GM10847 (cell line): Measurements from ENCODE around the gene CAB39.

Experiments
- POLR2A ChIP-seq: IDR thresholded peaks from 2 replicates; pipeline ENCODE4 v1.6.1; 2011; ENCODE audit not compliant: insufficient read length; ENCODE audit errors: extremely low read depth

CAB39 gene

DNA sequence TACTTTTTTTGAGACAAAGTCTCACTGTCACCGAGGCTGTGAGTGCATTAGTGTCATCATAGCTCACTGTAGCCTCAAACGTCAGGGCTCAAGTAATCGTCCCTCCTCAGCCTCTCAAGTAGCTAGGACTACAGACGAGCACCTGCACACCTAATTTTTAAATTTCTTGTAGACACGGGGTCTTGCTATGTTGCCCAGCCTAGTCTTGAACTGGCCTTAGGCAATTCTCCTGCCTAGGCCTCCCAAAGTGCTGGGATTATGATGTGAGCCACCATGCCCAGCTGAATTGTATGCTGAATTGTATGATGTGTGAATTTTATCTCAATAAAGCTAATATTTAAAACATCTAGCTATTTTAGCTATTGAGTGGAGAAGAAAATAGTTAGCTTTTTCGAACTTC lies 18.9 kb downstream of the CAB39 start:
- TF ChIP-seq POLR2A, result no peak

DNA sequence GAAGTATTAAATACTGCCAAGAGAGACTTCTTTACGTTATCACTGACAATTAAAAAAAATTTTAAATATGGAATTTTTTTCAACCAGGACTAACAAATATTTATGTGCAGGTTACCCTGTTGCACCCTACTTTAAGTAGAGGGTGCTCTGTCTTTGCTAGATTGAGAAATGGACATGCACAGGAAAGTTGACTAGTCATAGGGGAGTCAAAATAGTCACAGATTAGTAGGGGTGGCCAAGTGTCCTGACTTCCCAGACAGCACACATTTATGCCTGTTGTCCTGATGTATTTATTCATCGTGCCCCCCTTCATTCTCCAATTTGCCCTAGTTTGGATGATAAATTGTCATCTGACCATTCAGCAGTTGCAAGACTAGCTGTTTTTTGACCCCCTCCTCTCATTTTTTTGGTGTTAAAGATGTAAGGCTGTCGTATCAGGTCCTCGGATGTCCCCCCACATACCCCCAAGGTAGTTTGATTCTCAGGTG lies 20.3 kb downstream of the CAB39 start:
- no peak for TF ChIP-seq POLR2A

DNA sequence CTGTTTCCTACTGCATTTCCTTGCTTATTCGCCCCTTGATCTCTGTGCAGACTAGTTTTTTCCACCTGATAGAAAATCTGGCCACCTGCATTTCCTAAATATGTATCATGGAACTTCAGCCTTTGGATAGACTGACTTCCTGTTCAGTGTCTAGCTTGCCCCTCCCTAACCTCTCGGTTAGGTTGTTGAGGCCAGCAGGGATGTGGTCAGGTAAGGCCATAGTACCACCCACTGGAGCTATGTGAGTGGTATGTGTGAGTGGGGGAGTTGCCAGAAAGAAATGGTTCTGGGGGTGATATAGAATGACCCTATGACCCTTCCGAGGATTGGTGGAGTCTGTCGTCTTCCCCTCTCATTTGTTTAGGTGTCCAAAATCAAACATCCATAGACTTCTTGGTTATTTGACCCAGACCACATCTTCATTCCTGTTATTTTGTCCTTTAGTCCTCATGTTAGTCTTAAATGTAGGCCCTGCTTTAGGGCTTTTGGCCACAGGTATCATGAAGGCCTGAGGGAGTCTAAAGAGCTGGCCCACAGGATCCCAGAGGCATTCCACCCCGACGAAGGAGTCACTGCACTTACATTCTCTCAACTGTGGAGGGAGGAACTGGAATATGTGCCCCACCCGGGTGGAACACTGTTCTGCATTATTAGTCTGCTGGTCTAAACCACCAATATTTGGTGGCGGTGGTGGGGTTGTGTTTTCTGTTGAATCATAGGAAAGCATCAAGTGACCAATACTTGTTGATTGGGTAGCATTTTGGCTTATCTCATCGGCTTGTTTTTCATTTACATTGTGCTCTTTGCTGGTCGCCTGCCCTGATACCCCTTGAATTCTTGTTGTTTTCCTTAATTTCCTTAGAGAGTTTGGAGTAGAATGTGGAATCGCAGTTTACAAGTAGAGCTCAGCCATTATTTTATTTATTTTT lies 21.9 kb downstream of the CAB39 start:
- no peak for TF ChIP-seq POLR2A

DNA sequence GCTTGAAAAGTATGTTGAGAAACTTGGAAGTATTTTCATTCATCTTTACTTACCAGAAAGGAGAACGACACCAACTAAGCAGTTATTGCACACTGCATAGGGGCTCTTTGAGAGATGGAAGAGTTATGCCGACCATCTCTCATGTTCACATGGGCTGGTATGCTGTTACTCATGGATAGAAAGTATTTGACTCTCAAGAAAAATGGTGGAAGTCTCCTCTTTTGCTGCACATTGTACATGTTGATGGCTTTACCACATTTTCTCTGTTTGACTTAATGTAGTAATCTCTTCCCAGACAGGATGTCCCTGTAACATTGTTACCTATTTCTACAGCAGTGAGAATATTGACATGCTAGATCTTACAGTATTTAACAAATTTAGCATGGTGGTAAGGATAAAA lies 23.2 kb downstream of the CAB39 start:
- TF ChIP-seq POLR2A, result no peak

DNA sequence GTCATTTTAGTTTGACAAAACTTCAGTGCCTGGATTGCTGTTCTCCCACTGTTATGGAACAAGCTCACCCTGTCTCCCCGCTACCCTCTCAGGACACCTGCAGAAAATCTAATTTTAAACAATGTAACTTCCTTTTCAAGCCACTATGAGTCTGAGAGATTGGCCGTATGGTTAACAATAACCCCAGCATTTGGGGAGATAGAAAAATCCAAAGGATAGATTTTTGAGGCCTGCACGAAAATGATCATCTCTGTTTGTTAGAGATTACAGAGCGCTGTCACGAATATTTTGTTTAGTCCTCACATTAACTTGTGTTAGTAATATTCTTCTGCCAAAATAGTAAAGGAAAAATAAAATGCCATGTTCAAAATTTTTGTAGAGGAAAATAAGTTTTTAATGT lies 24.7 kb downstream of the CAB39 start:
- no peak for TF ChIP-seq POLR2A

DNA sequence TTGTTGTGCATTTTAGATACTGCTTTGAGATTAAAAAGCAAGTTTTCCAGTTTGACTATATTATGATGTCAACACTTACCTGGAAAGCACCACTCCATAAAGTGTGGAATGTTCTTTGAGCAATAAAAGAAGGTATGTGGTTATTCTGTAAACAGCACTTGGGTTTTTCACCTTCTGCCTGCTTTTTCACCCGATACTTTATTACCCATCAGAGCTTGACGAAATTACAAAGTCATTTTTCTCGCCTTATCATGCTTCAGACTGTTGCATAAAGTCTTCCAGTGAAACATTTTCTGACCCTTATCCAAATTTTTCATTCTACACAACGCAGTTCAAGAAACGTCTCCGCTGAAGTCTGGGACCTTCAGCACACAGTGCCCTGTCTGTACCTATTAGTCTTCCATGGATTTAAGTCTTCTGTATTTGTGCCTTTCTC lies 25.2 kb downstream of the CAB39 start:
- TF ChIP-seq POLR2A, result no peak

DNA sequence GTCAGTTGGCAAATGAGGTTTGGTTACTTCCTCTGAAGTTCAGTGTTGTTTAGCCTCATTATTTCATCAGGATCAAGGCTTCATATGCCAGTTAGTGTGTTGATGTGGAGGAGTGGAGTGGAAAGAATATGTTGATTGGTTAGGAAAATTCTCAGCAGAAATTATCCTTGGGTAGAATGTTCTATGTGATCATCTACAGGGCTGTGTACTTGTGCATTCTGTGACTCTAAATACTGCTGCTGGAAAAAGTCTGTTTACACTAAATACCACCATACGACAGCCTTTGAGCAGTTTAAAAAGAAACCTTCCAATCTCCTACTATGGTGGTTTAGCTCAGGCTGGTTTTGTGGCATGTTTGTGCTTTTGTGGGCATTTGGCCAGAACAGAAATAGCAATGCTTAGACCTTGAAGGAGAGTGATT lies 25.8 kb downstream of the CAB39 start:
- no peak for TF ChIP-seq POLR2A

DNA sequence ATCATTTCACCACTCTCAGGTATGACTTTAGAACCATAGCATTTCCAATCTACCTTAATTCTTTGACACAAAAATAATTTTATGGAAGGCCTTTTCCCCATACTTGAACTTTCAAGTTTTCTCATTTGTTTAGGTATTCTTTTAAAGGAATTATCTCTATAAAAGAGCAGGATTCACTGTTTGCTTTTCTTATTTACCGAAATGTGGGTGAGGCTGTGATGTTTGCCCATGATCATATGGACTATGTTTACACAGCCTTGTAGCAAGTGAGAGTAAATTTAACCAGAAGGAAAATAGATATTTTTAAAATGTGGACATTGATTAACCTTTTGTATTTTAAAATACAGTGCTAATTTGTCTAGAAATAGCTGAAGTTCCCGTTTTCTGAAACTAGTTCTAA lies 26.3 kb downstream of the CAB39 start:
- TF ChIP-seq POLR2A, result no peak

DNA sequence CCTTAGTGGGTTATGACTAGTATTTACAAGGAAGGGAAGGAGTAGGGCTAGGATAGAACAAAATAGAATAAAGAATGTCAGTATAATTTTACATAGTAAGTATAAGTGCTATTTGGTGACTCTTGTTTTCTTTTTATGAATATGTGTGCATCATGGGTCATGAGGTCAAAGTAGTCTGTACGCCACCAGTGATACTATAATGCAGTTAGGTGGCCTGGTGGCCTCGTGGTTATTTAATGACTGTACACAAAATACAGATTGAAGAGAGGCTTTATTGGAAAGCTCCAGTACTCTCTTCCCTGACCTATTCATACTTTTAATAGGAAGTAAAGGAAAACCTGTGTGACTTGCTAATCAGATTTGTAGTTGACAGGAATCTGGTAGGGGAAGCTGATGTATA lies 27.3 kb downstream of the CAB39 start:
- no peak for TF ChIP-seq POLR2A

DNA sequence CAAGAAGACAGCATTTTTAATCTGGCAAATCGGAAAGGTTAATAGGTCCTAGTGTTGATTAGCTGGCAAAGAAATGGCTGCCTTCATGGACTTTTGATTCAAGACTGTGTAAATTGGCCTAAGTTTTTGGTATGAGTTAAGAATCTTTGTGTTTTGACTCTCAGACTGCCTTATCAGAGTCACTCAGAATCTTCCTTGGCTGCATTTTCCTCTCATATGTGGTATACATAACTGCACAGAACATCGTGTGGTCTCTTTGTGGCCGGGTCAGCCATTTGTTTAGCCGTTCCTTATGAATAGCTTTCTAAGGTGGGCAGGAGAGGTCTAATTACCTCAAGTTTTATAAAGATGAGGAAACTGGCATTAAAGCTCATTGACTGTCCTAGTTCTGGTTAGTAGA lies 30.1 kb downstream of the CAB39 start:
- TF ChIP-seq POLR2A, result no peak

DNA sequence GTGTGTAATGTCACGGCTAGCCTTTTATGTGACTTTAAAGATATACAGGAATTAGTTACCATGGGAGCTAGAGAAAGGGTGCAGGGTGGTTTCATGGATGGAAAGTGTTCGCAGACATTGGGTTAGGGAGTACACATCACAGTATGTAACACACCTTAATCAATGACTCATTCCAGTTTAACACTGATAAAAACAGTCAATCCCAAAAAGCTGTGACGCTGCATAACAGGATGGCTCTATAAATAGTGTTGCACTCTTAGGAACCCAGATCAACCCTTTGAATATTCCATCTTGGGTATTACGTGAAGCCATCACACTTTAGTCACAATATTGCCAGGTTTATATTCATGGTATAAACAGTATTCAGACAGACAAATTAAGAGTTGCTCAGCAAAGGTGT lies 33.6 kb downstream of the CAB39 start:
- no peak for TF ChIP-seq POLR2A

DNA sequence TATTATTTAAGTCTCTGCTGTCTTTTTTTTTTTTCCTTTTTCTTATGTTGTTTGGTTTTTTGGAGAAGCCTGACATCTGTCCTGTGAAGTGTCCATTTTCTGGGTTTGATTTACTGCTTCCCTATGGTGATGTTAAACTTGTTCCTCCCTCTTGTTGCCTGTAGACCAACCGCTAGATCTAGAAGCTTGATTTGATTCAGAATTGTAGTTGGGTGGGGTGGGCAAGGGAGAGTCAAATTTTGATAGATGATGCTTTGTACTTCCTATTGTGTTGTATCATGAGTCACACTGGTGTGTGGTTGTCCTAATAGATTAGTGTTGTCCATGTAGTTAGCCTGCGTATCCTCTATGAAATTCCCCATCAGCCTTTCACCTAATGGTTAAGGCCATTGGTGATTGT lies 35.4 kb downstream of the CAB39 start:
- no peak for TF ChIP-seq POLR2A

DNA sequence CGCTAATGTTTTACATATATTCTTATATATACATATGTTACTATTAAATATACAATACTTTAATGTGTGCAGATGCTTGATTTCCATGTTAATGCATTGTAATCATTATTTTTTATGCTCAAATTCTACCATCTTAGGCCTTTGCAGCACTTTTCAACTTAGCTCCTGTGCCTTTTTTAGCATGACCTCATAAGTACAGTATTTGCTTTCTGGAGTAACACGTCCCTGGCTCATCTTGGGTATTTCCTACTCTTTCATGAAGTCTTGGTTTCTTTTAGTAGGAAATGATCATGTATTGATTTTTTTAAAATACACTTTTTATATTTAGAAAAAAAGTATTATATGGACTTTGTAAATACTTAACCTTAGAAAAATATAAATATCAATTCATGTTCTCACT lies 36.5 kb downstream of the CAB39 start:
- no peak for TF ChIP-seq POLR2A

DNA sequence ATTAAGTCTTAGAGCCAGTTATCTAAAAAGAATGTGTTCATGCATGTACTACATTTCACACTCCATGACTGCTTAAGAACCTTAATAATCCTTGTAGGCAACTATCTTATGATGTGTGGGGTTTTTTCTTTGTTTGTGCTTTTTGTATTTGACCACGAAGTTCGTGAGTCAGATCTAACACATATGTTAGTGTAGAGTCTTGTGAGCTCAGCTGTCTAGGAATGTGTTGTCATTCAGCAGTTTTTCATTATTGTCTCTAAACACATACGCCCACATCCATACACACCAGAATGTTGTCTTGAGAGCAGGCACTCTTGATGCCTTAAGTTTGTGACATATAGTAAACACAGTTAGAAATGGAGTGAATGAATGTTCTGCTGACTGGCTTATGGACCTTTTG lies 38.4 kb downstream of the CAB39 start:
- TF ChIP-seq POLR2A, result no peak

DNA sequence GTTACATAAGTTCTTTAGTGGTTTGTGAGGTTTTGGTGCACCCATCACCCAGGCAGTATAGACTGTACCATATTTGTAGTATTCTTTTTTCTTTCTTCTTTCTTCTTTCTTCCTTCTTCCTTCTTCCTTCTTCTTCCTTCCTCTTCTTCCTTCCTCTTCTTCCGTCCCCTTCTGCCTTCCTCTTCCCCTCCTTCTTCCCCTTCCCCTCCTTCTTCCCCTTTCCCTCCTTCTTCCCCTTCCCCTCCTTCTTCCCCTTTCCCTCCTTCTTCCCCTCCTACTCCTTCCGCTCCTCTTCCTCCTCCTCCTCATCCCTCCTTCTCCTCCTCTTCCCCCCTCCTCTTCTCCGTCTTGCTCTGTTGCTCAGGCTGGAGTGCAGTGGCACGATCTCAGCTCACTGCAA lies 41.6 kb downstream of the CAB39 start:
- TF ChIP-seq POLR2A, result no peak

DNA sequence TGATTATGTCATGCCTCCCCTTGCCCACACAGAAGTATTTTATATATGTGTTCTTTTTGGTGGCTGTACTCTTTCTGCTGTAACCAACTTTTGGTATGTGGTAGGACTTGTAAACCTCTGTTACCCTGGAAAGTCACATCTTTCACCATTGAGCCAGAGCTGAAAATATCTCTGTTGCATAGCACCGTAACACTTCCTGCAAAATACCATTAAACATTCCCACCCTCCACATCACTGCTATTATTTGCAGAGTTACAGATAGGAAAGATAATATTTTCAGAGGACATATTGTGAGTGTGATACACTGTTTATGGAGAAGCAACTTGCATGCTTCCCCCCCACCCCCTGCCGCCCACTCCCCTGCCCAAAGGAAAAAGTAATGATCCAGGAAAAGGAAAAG lies 44.8 kb downstream of the CAB39 start:
- no peak for TF ChIP-seq POLR2A
